HG02642 (cell line): ENCODE measurements around the gene SERPINA7.
"Not testable (repeated sequence)": the region's sequence is repeated elsewhere in the genome, so short reads cannot be mapped to it uniquely, and the experiment has no call there.

Experiments
- ATAC-seq: cut with Tn5 transposase; IDR thresholded peaks from one replicate; pipeline ENCODE4 v1.9.1; 2021; ENCODE audit warnings: mild to moderate bottlenecking; ENCODE audit not compliant: unreplicated experiment, poor library complexity

SERPINA7 gene, protein sequence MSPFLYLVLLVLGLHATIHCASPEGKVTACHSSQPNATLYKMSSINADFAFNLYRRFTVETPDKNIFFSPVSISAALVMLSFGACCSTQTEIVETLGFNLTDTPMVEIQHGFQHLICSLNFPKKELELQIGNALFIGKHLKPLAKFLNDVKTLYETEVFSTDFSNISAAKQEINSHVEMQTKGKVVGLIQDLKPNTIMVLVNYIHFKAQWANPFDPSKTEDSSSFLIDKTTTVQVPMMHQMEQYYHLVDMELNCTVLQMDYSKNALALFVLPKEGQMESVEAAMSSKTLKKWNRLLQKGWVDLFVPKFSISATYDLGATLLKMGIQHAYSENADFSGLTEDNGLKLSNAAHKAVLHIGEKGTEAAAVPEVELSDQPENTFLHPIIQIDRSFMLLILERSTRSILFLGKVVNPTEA

DNA sequence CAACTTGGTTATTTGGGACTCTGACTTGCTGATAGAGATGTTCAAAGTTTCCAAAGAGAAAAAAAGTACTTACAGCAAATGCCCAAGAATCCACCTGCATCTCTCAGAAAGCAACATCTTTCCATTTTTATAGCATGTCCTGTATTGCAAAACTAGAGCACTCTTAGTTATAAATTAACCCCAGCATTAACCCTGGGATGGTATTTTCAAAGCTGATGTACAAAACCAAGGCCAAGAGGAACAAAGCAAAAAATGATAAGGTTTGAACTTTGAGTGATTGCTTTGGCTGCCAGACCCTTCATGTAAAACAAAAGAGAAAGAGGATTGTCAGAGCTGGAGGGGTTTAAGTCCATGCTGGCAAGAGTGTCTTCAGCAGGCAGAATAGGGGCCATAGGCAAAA lies at the start of gene SERPINA7:
Gene SERPINA7 (minus strand): TSS at position 103 of the 400 bp plus-strand sequence. CDS start 1,669 bp downstream, outside the sequence.
- ATAC-seq = no peak

DNA sequence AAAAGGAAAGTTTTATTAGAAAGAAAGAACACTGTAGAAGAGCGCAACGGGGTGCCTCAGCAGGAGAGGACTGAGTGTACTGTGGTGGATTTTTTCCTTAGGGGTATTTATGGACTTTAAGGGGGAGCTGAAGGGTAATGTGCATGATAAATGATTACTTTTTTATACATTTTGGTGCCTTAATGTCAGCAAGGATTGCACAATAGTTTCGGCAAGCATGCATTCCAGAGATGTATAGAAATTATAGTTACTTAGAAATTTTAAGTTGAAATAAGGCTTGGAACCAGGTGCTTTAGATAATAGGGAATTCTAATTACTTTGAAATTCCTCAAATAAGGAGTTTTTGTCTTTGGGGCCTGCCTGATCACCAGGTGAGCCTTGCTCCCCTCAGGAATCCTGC lies 30.5 kb upstream of the SERPINA7 start:
- no peak for ATAC-seq

DNA sequence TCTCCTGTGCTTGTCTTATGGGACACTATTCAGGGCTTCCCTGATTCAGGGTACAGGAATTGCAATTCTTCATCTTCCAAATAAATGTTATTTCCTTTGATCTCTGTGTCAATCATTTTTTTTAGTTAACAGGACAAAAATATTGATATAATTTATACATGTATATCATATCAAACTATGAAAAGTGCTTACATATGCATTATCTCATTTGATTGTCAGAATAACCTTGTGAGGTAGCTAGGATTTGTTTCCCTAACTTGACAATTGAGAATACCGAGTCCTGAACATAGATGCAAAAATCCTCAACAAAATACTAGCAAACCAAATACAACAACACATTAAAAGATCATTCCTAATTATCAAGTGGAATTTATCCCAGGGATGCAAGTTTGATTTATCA lies 11.5 kb upstream of the SERPINA7 start:
- no peak for ATAC-seq

DNA sequence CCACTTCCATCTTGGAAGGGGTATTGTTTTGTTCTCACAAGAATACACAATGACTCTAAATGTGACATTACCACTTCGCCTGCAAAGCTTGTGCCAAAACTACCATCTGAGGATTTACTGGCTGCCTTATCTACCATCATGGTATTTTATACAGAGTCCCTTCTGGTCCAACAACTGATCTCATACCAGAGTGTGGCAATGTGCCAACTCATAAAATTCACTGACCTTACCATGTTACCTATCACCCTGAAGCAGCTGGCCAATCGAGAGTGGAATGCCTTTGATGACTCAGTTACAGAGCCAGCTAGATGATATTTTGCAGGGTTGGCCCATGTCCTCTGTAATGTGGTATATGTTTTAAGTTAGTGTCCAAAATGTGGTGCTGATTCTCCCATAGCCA lies 3.8 kb upstream of the SERPINA7 start:
- no peak for ATAC-seq

DNA sequence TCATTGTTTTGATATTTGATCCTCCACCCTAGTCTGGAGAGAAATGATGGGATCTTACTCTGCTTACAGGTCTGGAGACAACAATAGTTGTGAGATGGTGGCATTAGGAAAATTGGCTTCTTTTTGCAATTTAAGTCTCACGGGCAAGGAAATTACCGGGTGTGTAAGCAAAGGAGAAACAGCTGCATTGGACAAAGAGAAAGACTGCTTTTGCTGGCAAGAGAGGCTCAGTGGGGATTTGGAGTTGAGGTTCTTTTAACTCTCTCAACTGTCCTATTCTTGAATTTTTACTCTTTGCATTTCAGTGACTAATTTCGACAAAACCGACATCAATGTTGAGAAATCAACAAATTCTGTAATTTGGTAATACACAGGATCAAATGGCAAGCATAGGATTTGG lies 2.3 kb upstream of the SERPINA7 start:
- ATAC-seq = no peak

DNA sequence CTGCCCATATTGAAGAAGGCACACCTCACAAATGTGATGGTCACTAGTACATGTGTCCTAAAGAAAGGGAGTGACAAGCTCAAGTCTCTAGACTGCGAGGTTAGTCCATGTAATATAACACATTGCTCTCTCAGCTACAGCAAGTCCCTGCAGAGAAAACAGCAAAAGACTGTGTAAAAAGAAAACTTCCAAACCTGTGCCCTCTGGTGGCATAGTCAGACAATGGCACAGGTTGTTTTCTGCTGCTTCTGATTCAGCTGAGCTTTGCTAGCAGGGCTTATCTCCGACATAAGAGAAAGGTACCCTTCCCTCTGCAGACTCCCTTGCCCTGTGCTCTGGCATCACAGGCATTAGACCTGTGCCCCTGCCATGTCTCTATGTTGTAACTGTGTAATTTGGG lies 1.4 kb upstream of the SERPINA7 start:
- no peak for ATAC-seq

DNA sequence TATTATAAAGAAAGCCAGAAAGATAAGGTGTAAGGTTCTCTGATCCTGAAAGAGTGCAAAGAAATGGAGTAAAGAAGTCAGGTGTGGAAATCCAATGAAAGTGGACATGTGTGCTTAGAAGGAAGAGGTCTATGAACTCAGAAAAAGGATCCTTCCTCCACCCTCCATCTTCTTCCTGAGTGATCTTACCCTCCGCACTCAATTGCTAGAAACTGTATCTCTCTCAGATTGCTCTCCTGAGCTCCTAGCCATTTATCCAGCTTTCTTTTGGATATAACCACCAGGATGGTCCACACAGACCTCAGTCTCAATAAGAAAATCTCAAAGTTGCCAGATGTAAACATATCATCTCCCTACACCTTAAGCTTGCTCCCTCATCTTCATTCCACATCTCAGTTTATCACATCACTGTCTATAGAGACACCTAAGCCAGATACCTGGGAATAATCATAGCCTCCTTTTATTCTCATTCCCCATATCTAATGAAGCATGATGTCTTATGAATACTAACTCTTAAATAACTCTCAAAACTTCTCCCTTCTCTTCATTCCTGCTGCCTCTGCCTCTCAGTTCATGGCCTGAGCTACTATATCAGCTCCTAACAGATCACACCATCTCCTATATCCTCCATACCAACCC lies 573 bp downstream of the SERPINA7 start:
- ATAC-seq = no peak

DNA sequence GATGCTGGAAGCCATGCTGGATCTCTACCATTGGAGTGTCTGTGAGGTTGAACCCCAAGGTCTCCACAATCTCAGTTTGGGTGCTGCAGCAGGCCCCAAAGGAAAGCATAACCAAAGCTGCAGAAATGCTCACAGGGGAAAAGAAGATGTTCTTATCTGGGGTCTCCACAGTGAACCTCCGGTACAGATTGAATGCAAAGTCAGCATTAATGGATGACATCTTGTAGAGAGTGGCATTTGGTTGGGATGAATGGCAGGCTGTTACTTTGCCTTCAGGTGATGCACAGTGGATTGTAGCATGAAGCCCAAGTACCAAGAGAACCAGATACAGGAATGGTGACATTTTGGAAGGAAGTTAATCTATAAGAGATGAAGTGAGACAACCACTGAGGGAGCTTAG lies 1.8 kb downstream of the SERPINA7 start:
- no peak for ATAC-seq

DNA sequence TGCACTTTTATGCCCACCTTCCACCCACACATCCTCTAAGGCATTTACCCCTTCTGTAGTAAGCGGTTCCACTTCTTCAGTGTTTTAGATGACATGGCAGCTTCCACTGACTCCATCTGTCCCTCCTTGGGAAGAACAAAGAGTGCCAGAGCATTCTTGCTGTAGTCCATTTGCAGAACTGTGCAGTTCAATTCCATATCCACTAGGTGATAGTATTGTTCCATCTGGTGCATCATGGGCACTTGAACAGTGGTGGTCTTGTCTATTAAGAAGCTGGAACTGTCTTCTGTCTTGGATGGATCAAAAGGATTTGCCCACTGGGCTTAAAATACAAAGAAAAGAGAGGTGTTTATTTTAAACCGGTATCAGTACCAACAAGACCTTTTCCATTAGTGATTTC lies 3.5 kb downstream of the SERPINA7 start:
- no peak for ATAC-seq

DNA sequence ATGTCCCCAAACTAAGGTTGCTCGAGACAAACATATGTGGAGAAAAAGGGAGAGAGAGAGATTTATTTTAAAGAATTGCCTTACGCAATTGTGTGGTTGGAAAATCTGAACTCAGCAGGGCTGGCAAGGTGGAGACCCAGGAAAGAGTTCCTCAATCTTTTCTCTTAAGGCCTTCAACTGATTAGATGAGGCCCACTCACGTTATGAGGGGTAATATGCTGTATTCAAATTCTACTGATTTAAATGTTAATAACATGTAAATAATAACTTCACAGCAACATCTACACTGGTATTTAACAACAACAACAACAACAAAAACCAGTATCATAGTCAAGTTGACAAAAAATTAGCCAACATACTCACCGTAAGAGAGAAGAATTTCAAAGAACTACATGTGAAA lies 14.6 kb downstream of the SERPINA7 start:
- ATAC-seq = no peak

DNA sequence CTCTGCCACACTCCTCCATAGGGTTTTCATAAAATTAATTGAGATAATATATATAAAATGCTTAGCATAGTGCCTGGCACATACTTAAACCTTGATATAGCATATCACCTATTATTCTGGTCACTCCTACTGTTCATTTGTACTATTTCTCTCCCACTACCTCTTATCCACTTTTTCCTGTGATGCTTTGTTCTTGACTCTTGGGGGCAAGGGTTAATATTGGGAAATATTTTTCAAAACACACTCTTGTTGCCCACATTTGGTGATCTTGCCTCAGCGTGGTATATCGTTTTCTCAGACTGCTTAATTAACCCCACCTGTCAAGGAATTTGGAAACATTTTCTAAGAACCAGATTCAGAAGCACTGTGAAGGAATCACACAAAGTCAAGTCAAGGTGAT lies 16.3 kb downstream of the SERPINA7 start:
- ATAC-seq = no peak

DNA sequence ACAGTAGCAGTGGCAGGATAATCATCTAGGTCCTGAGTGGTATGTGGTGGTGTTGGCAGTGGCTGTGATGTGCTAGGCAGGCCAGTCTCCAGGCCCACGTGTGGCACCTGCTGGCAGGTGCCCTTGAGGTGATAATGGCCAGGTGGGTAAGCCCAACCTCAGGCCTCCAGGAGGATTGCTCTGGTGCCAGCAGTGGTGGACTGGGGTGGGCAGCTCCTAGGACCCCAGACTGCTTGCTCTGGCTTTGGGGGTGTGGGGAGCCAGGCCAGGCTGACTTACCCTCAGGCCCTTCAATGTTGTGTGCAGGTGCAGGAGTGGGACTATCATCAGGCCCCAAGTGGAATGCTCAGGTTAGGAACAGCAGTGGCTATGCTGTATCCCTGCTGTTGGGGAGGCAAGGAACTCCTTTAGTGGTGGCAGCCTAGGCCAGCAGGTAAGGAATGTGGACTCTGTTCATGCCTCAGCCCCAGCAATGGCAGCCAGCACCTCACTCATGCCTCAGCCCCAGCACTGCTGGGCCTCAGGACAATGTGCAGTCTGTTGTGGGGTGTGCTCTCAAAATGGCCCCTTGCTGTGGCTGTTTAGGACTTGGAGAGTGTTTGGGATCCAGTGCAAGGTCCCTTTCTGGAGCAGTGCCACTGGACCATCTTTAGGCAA lies 24.3 kb downstream of the SERPINA7 start:
- ATAC-seq = no peak

DNA sequence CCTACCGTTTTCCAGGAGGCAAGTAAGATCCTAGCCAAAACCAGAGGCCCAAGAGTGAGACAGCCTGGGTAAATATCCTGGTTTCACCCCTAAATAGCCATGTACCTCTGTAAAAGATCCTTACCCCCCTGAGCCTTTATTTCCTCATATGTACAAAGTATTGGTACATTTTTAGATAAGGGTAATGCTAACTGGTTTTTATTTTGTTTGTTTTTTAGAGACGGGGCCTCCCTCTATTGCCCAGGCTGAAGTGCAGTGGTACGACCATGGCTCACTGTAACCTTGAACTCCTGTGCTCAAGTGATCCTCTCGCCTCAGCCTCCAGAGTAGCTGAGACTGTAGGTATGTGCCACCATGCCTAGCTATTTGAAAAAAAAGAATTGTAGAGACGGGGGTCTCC lies 29.4 kb downstream of the SERPINA7 start:
- no peak for ATAC-seq

DNA sequence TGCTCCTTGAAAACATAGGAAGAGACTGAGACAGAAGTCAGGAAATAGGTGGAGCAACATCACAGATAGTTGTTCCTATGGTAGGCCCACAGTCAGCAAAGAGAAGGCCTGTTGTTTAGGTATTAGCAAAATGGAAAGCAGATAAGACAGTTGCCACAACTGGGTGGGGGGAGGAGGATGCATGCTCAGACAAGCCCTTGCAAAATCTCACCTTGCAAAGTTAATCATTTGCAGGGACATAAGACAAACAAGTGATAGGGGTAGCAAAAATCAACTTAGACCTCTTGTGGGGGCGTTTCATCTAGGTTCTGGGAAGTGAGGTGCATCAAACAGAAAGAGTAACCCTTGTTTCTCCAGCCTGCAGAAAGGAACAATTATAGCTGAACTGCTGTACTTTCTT lies 30.7 kb downstream of the SERPINA7 start:
- no peak for ATAC-seq

DNA sequence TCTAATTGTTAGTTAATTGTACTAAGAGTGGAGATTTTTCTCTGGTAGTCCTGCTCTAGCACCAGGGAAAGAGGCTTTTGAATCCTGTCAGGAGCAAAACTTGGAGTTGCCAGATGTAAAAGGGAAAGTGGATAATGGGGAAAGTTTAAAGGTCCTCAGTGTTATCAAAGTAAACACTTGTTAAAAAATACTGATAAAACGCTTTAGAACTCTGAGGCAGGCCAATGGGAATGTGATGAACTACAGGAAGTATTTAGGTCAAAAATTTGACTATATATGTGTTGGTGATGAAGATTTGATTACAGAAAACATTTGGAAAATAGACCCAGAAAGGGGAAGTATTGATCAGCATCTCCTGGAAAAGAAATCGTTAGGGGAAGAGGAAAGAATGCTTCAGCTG lies 32.8 kb downstream of the SERPINA7 start:
- ATAC-seq = no peak

DNA sequence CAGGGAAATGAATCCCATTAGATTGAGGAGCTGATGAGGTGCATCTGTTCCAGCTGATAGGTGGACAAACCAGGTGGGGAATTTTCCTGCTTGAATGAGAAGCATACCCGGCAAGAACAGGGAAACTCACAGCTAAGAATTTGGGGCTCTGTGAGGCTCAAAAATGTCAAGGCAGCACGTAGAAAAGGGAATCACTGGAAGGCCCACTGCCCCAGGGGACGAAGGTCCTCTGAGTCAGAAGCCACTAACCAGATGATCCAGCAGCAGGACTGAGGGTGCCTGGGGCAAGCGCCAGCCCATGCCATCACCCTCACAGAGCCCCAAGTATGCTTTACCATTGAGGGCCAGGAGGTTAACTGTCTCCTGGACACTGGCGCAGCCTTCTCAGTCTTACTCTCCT lies 37.9 kb downstream of the SERPINA7 start:
- ATAC-seq = not testable (repeated sequence)

DNA sequence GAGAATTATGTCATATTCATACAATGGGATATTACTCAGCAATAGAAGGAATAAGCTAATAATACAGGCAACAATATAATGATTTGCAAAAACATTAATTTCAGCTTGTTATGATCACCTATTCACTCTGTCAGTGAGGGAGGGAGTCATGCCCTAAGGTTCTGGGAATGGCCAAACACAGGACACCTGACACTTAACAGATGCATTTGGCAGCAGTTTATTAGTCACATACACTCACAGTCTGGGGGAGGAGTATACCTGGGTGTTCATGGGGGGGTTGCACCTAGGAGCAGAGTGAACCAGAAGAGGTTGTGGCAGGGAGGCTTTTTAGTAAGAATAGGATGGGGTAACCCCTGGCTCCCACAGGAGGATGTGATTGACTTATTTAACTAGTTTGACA lies 38.3 kb downstream of the SERPINA7 start:
- ATAC-seq = no peak

DNA sequence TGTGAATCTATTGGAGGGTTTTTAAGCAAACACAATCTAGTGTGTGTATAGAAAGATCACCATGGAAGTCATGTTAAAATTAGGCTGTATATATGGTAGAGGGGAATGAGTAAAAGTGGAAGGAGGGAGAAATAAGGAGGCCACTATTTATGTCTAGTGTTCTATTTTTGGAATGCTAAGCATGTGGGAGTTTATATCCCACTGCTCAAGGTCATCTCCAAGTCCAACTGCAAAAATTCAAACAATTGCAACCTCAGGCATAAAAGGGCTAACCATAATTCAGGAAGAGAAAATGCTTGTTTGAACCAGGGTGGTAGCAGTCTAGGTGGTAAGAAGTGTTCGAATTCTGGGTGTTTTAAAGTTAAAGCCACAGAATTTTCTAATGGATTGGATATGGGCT lies 39.2 kb downstream of the SERPINA7 start:
- no peak for ATAC-seq

DNA sequence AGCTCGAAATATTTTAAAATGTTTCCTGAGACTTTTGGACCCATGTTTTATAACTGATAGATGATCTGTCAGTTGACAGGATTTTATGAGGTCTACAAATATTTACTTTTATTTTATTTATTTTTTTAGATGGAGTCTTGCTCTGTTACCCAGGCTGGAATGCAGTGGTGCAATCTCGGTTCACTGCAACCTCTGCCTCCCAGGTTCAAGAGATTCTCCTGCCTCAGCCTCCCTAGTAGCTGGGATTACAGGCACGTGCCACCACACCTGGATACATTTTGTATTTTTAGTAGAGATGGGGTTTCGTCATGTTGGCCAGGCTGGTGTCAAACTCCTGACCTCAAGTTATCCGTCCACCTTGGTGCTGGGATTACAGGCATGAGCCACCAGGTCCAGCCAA lies 50.0 kb downstream of the SERPINA7 start:
- not testable (repeated sequence) for ATAC-seq
